Epidermal melanocyte (primary cell): ENCODE results near the gene MTMR12.

Experiments used
- DNase-seq: peaks from one replicate; pipeline ENCODE4 v3.0.0; 2011; ENCODE audit warnings: low spot score; ENCODE audit not compliant: insufficient read length

Gene MTMR12

GRCh38 chr5:32312595-32313332 lies at the start of gene MTMR12:
Gene MTMR12, minus strand, starts transcription at chr5:32312939. Its CDS starts 101 bp downstream, at chr5:32312838.
- DNase-seq, result peak; percentile 98

GRCh38 chr5:32362527-32362926 lies 49.8 kb upstream of the MTMR12 start:
- DNase-seq, result no peak

GRCh38 chr5:32360906-32361305 lies 48.2 kb upstream of the MTMR12 start:
- DNase-seq, result no peak

- DNase-seq, result no peak
Observed at GRCh38 chr5:32358611-32359010, 45.9 kb upstream of the MTMR12 start.

DNA sequence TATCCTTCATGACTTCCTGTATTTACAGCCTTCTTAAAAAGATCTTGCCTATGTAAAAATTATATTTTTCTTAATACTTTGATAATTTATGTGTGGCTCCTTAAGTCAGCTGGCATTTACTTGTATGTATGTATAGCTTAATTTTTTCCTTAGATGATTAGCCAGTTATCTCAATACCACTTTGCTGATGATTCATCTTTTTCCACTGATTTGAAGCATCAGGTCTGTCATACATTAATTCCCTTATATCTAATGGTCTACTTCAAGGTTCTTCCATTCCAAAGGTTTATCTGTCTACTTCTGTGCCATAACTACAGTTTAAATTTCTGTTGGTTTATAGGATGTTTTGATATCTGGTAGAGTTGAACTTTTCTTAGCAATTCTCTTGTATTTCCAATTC lies 44.9 kb upstream of the MTMR12 start:
- DNase-seq, result no peak

- no peak for DNase-seq
Observed at GRCh38 chr5:32355686-32356085, 42.9 kb upstream of the MTMR12 start.

DNA sequence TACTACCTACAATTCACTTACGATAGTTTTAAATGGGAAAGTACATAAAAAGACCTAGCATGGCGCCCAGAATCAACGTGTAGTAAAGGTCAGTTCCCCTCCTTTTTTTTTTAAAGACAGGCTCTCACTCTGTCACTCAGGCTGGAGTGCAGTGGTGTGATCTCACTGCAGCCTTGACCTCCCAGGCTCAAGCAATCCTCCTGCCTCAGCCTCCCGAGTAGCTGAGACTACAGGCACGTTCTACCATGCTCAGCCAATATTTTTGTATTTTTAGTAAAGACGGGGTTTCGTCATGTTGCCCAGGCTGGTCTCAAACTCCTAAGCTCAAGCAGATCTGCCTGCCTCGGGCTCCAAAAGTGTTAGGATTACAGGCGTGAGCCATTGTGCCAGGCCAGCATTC lies 40.7 kb upstream of the MTMR12 start:
- no peak for DNase-seq

GRCh38 chr5:32352685-32353084 lies 39.9 kb upstream of the MTMR12 start:
- no peak for DNase-seq

DNA sequence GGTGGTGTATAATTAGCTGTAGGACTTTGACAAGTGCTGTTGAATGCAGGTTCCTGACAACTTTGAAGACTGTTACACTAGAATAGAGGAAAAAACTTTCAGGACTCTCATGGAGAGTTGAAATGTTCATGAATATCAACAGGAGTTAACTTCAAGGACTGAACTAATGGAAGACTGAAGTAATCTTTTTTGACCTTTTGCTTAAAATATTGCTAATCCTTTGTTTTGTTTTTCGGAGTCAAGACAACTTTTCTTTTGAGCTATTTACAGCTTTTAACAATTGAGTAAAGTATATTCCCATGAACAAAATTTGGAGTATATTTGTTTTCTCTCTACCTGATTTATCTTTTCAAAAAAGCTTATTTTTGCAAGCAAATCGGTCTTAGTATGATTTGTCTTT lies 34.1 kb upstream of the MTMR12 start:
- no peak for DNase-seq

DNA sequence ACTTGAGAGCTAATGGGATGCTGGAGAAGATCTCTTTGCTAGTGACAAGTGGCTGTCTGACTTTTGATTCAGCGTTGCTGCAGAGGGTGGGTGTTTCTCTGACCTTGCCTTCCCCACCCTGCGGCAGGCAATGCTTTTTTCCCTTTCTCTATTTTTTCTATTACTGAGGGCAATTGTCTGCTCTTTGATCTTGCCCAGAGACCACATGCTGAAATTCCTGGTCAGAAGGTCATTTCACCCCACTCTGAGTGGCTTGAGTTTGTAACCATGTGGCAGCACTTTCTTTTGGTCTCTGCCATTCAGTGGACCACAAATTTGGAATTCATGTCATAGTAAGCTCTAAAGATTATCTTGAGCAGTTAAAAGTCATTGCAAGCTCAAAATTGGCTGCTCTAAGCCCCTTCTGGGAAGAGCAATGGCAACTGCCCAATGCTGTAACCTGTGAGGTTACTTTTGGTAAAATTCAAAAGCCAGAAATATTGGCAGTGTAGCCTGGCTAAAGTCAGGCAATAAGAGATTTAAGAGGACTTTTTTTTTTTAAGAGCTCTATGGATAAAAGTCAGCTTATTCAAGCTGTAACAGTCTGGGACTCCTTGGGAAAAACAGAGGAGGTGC lies 30.4 kb upstream of the MTMR12 start:
- no peak for DNase-seq

DNA sequence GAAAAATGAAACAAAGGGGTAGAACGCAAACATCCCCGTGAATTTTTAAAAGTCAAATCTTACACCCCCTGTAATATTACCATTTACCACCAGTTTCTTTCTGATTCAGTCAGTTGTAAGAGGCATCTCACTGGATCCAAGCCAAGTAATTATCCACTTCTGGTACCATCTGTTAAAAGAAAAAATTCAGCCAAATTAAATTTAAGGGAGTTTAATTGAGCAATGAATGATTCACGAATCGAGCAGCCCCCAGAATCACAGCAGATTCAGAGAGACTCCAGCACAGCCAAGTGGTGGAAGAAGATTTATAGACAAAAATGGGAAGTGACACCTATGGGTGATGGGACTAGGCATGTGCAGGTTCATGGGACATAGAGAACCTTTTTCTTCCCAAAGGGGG lies 29.9 kb upstream of the MTMR12 start:
- DNase-seq, result no peak

GRCh38 chr5:32339878-32340277 lies 27.1 kb upstream of the MTMR12 start:
- no peak for DNase-seq

DNA sequence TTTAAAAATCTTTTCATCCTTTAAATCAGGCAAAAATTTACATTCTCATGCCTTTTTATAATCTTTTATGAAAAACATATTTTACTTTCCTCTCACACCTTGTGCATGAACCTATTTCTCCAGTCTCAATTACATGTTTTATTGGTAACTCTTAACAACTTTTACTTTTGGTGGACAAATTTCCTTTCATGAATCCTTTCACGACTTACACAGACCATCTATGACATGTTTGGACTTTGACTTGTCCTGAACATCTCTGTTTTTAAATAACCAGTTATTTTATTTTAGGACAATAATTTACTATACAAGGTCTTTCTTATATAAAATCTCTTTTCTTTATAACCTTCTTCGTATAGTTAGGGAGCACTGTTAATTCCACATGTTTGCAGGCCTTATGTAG lies 26.5 kb upstream of the MTMR12 start:
- no peak for DNase-seq

DNA sequence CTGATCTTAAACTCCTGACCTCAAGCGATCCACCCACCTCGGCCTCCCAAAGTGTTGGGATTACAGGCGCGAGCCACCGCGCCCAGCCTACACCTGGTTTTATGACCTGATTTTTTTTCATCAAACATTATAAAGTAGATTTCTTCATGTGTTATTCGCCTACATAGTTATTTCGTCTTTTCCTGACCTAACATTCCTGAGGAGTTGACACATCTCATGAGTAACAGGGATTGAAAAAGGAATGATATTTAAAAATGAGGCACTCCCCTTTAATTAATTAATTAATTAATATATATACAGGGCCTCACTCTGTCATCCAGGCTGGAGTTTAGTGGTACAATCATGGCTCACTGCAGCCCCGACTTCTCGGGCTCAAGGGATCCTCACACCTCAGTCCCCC lies 20.2 kb upstream of the MTMR12 start:
- no peak for DNase-seq

- no peak for DNase-seq
Observed at GRCh38 chr5:32332361-32332760, 19.6 kb upstream of the MTMR12 start.

GRCh38 chr5:32331935-32332274 lies 19.2 kb upstream of the MTMR12 start:
- no peak for DNase-seq

DNA sequence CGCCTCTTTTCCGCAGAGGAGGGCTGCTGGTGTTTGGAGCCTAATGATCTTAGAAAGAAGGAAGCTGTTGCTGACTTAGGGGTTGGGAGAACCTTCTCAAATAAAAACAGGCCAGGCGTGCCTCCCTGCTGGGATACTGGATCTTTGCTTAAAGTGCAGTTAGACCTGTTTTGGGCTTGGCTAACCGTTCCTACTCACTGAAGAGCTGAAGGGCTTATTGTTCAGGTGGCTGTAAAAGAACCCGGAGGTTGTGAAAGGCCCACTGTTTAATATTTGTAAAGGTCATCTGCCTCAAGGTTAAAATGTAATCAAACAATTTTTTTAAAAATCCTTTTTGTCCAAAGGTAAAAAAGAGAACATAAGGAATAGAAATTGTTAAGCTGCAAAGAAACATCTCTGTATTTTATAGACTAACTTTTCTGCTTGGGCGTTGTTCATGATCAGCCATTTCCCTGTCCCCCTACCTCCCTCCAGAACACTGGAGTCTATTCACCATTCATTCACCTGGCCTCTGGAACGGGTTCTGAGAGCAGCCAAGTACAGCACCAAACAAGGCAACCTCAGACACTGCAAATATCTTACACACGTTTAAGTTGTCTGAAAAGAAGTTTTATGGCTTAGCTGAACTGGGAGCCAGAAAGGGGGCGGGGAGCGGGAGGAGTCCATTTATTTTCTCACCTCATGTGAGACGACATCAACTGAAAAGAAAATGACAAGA lies 18.6 kb upstream of the MTMR12 start:
- DNase-seq, result no peak

- DNase-seq, result no peak
Observed at GRCh38 chr5:32330126-32330971, 17.6 kb upstream of the MTMR12 start.

GRCh38 chr5:32329395-32329834 lies 16.7 kb upstream of the MTMR12 start:
- DNase-seq, result peak; percentile 58

DNA sequence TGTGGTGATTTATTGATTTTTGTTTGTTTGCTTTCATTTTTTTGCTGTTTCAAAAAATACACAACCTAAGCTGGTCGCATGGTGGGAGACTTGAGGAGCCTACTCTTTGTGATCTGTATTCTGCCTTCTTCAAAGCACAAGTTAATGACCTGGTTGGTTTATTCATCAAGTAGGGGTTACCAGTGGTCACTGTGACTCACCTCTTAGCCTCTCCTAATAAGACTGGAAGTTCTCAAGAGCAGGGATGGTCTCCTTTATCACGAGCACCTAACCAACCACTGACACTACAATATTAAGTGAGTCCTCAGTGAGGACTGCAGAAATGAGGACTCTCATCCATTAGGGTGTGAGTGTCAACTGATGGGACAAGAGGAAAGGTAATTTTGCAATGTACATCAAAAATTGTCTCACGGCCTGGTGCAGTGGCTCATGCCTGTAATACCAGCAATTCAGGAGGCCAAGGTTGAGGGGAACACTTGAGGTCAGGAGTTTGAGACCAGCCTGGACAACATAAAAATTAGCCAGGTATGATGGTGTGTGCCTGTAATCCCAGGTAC lies 13.6 kb upstream of the MTMR12 start:
- DNase-seq, result no peak

DNA sequence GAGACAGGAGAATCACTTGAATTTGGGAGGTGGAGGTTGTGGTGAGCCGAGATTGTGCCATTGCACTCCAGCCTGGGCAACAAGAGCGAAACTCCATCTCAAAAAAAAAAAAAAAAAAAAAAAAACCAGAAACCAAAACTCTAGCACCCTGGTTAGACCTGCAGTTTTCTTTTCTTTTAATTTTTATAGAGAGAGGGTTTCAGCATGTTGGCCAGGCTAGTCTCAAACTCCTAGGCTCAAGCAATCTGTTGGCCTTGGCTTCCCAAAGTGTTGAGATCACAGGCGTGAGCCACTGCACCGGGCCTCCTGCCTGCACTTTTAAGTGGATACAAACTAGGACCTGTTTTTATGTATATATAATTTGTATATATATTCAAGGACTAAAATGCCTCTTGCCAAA lies 12.9 kb upstream of the MTMR12 start:
- no peak for DNase-seq
